CD4-positive, CD25-positive, alpha-beta regulatory T cell (primary cell): ENCODE measurements around the gene TTC28. TPM values are rescaled to one million over a fixed set of nuclear protein-coding genes. Genes with fewer than 3 reads are reported as not detected.

Source experiments
- ATAC-seq, 2 donors: fragments of 150-1000 bp; cut with Tn5 transposase; one replicate each; pipeline ENCODE4 v1.10.0; 2021; ENCODE audit warnings: low read depth in 2 of 2, moderate number of reproducible peaks in 2 of 2, moderate library complexity in 1 of 2
- DNase-seq, 3 donors: peaks; one replicate each; pipeline versions ENCODE4 v3.0.0 to v3.0.0-alpha.2; 2012 to 2022; ENCODE audit warnings: mixed read lengths in 1 of 3
- H3K27ac ChIP-seq: one replicate; pipeline ENCODE4 v1.7.0; 2013; ENCODE audit warnings: mild to moderate bottlenecking, low read length; ENCODE audit not compliant: insufficient read depth, poor library complexity, severe bottlenecking
- H3K27me3 ChIP-seq: one replicate; pipeline ENCODE4 v1.7.0; 2013; ENCODE audit warnings: low read length; ENCODE audit not compliant: control insufficient read depth, insufficient read depth
- H3K36me3 ChIP-seq: one replicate; pipeline ENCODE4 v1.7.0; 2013; ENCODE audit warnings: mild to moderate bottlenecking, low read length, moderate library complexity; ENCODE audit not compliant: control insufficient read depth, insufficient read depth
- H3K4me1 ChIP-seq: 2 replicates; pipeline ENCODE4 v1.7.0; 2013; ENCODE audit warnings: mild to moderate bottlenecking, low read length; ENCODE audit not compliant: insufficient read depth, control insufficient read depth, poor library complexity, severe bottlenecking
- H3K4me3 ChIP-seq: one replicate; pipeline ENCODE4 v1.7.0; 2013; ENCODE audit warnings: low read depth, mild to moderate bottlenecking, low read length, moderate library complexity
- H3K9me3 ChIP-seq, 2 experiments: 1 replicate in 1 of 2; 2 replicates in 1 of 2; pipeline ENCODE4 v1.7.0; 2013; ENCODE audit warnings: low read length in 2 of 2, mild to moderate bottlenecking in 1 of 2, moderate library complexity in 1 of 2; ENCODE audit not compliant: control insufficient read depth in 2 of 2
- H3K27ac Mint-ChIP-seq, 3 donors: one replicate each; pipeline ENCODE4 v1.8.0; 2020 to 2022; ENCODE audit warnings: mild to moderate bottlenecking in 3 of 3, mixed read lengths in 3 of 3, moderate library complexity in 2 of 3
- H3K27me3 Mint-ChIP-seq: one replicate; pipeline ENCODE4 v1.8.0; 2022; ENCODE audit warnings: mild to moderate bottlenecking, mixed read lengths
- H3K36me3 Mint-ChIP-seq: one replicate; pipeline ENCODE4 v1.8.0; 2020; ENCODE audit warnings: mixed read lengths
- H3K4me1 Mint-ChIP-seq, 4 donors: one replicate each; pipeline ENCODE4 v1.8.0; 2020 to 2022; ENCODE audit warnings: mixed read lengths in 4 of 4, mild to moderate bottlenecking in 1 of 4
- H3K4me3 Mint-ChIP-seq, 4 donors: one replicate each; pipeline ENCODE4 v1.8.0; 2020 to 2022; ENCODE audit warnings: mild to moderate bottlenecking in 4 of 4, mixed read lengths in 4 of 4, moderate library complexity in 3 of 4
- H3K9me3 Mint-ChIP-seq, 7 donors: one replicate each; pipeline ENCODE4 v1.8.0; 2020 to 2022; ENCODE audit warnings: mixed read lengths in 7 of 7, mild to moderate bottlenecking in 3 of 7, moderate library complexity in 2 of 7
- polyA plus RNA-seq, 4 donors: library from polyadenylated mRNA; unstranded; fragments of 300-500 nt; fragmentation: Illumina TruSeq; gene quantifications; one replicate each; pipeline ENCODE4 v1.2.3, GENCODE V29; 2021
- total RNA-seq: library from RNA; stranded (reverse); gene quantifications from one replicate; pipeline ENCODE4 v1.2.3, GENCODE V29; 2022

The TTC28 gene
- total and polyA plus RNA-seq, 5 donors from 2014 or later: 0.02 to 2.7 (median 0.28) TPM; not detected in 1

DNA sequence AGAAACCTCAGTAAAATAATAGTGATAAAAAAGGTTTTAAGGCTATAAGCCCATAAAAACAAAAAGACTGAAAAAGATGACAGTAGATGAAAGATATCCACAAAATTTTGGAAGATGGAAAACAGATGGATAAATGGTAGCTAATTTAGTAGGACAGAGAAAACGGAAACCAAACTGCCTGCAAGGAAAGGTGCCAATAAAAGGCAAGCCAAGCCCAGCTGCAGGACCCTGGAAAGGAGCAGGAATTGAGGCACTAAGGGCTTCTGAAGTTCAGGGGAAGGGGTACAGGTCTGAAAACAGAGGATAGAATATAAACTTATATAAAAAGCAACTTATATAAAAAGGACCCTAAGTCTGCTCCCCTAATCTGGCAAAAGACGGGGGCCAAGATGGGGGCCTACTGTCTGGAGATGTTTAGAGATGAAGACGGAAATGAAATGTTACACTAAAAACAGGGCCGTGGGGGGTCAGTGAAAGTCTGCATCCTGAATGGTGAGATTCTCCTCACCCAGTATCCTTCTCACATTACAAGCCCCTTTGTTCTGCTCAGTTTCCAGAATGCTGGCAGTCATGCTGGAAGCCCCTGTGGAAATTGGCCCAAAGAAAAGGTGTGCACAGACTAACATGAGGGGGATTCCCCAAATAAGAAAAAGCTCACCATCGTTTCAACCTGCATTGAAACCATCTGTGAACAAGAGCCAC, 491.3 kb downstream of the TTC28 start:
- H3K9me3 ChIP-seq: no peaks in the 10 kb centered on the region
- H3K4me3 ChIP-seq: no peak overlapping the region
- DNase-seq (no peak), ATAC-seq (no peak)
- H3K36me3 Mint-ChIP-seq: no peaks in the 10 kb centered on the region
- H3K36me3 ChIP-seq: no peaks in the 10 kb centered on the region
- peaks cover 16% of the 10 kb centered on the region for H3K27me3 Mint-ChIP-seq
- no peak overlapping the region for H3K27ac ChIP-seq
- peaks cover 7% of the 10 kb centered on the region for H3K27me3 ChIP-seq
- peaks cover 0 to 5% (median 0%) of the 10 kb centered on the region in 7 donors for H3K9me3 Mint-ChIP-seq
- H3K4me1 Mint-ChIP-seq: no peaks in the 10 kb centered on the region
- no peaks in the 10 kb centered on the region for H3K4me1 ChIP-seq
- no peak overlapping the region for H3K4me3 Mint-ChIP-seq
- H3K27ac Mint-ChIP-seq: no peak overlapping the region

DNA sequence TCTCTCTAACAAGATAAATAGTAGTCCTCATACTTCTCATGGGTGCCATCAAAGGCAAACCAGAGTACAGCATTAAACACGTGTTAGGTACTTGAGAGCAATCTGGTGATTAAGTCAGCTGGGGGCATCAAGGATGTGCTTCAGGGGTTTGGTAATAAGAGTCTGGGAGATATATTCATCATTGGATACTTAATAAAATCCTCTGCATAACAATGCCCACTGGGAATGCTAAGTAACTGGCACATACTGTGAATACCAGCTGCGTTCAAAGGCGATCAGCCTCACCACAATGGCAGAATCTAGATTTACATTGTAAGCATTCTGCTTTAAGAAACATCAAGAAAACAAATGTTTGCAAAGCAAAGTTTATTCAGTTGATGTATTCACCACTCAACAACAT, 492.0 kb downstream of the TTC28 start:
- Mint-ChIP-seq H3K27me3 (peaks cover 13% of the 10 kb centered on the region), H3K4me1 (no peaks in the 10 kb centered on the region), H3K4me3 (no peak overlapping the region), H3K27ac (no peak overlapping the region), H3K9me3 (peaks cover 0 to 5% (median 0%) of the 10 kb centered on the region in 7 donors), H3K36me3 (no peaks in the 10 kb centered on the region)
- Histone ChIP-seq H3K27me3 (peaks cover 7% of the 10 kb centered on the region), H3K36me3 (no peaks in the 10 kb centered on the region), H3K4me1 (no peaks in the 10 kb centered on the region), H3K4me3 (no peak overlapping the region), H3K9me3 (no peaks in the 10 kb centered on the region), H3K27ac (no peak overlapping the region)
- no peak for DNase-seq
- ATAC-seq: no peak

DNA sequence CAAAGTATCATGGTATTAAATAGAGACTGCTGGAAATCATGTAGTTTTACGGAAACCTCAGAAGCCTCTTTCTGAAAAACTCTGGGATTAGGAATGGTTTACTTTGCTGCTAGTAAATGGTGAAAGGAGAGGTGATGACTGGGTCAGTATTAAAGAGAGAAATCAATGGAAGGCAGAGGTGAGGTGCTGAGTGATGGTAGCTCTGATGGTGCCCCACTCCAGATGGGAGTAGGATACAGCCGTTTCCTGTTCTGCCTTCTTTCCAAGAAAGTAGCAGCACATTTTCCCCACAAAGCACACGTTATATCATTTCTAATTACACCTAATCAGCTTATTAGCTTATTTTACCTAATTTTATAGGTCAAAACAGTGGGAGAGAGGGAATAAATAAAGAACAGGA, 493.0 kb downstream of the TTC28 start:
- H3K27ac Mint-ChIP-seq: peak overlapping the region in 1 of 3 donors; percentile 35

DNA sequence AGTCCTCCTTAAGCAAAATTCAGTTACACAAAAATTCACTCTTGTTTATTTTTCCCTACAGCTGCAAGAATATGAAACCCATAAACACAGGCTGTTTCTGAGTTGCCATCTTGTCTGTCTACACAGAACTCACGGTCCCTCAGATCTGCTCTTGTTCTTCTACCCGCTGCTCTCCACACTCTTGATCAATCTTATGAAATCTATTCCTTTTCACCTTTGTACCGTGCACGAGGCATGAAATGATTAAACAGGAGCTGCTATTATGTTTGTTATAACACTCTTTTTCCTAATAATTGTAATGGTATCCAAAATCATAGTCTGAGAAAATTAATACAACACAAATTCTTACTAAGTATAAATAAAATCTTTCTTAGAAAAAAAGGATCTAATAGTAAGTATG, 494.5 kb downstream of the TTC28 start:
- Histone ChIP-seq H3K9me3 (no peaks in the 10 kb centered on the region), H3K36me3 (no peaks in the 10 kb centered on the region), H3K27me3 (peaks cover 7% of the 10 kb centered on the region), H3K4me1 (no peaks in the 10 kb centered on the region), H3K27ac (no peak overlapping the region), H3K4me3 (no peak overlapping the region)
- no peak overlapping the region for H3K27ac Mint-ChIP-seq
- no peaks in the 10 kb centered on the region for H3K36me3 Mint-ChIP-seq
- DNase-seq (no peak), ATAC-seq (no peak)
- H3K9me3 Mint-ChIP-seq: peaks cover 0 to 2% (median 0%) of the 10 kb centered on the region in 7 donors
- H3K4me3 Mint-ChIP-seq: no peak overlapping the region
- no peaks in the 10 kb centered on the region for H3K4me1 Mint-ChIP-seq
- peaks cover 12% of the 10 kb centered on the region for H3K27me3 Mint-ChIP-seq

More for the DNA sequence above, 493.0 kb downstream of the TTC28 start:
- Histone ChIP-seq H3K4me3 (no peak overlapping the region), H3K27me3 (peaks cover 7% of the 10 kb centered on the region), H3K27ac (no peak overlapping the region), H3K9me3 (no peaks in the 10 kb centered on the region), H3K36me3 (no peaks in the 10 kb centered on the region), H3K4me1 (no peaks in the 10 kb centered on the region)
- Mint-ChIP-seq H3K4me1 (no peaks in the 10 kb centered on the region), H3K36me3 (no peaks in the 10 kb centered on the region), H3K27me3 (peaks cover 19% of the 10 kb centered on the region), H3K4me3 (no peak overlapping the region), H3K9me3 (peaks cover 0 to 5% (median 0%) of the 10 kb centered on the region in 7 donors)
- DNase-seq: no peak
- ATAC-seq: no peak

DNA sequence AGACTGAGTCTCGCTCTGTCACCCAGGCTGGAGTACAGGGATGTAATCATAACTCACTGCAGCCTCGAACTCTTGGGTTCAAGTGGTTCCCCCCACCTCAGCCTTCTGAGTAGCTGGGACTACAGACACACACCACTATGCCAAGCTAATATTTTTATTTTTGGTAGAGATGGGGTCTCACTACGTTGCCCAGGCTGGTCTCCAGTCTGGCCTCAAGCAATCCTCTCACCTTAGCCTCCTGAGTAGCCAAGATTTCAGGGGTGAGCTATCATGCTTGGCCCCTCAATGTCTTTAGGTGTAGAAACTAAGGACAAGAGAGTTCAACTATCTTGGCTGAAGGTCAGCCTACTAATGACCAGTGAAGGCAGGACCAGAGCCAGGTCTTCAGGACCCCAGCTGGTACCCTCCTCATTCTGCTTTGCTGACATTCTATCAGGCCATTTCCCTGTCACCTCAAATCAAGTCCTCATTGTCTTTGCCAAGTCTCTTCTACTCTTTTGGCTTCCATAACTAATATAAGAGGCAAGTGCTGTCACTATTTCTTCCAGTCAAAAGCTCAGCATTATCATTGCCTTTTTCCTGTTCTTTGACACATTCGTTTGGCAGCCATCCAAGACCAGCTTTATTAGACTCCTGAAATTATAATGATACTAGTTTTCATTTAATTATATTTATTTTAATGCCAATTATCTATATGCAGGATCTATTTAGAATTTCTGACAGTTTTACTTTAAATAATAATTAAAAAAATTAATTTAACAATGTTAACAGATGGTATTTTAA, 496.4 kb downstream of the TTC28 start:
- Histone ChIP-seq H3K4me1 (no peaks in the 10 kb centered on the region), H3K36me3 (no peaks in the 10 kb centered on the region), H3K27me3 (peaks cover 7% of the 10 kb centered on the region), H3K4me3 (no peak overlapping the region), H3K9me3 (no peaks in the 10 kb centered on the region), H3K27ac (no peak overlapping the region)
- no peak for ATAC-seq
- Mint-ChIP-seq H3K9me3 (peaks cover 0 to 2% (median 0%) of the 10 kb centered on the region in 7 donors), H3K27me3 (peaks cover 11% of the 10 kb centered on the region), H3K4me1 (no peaks in the 10 kb centered on the region), H3K27ac (no peak overlapping the region), H3K36me3 (no peaks in the 10 kb centered on the region), H3K4me3 (no peak overlapping the region)
- no peak for DNase-seq

DNA sequence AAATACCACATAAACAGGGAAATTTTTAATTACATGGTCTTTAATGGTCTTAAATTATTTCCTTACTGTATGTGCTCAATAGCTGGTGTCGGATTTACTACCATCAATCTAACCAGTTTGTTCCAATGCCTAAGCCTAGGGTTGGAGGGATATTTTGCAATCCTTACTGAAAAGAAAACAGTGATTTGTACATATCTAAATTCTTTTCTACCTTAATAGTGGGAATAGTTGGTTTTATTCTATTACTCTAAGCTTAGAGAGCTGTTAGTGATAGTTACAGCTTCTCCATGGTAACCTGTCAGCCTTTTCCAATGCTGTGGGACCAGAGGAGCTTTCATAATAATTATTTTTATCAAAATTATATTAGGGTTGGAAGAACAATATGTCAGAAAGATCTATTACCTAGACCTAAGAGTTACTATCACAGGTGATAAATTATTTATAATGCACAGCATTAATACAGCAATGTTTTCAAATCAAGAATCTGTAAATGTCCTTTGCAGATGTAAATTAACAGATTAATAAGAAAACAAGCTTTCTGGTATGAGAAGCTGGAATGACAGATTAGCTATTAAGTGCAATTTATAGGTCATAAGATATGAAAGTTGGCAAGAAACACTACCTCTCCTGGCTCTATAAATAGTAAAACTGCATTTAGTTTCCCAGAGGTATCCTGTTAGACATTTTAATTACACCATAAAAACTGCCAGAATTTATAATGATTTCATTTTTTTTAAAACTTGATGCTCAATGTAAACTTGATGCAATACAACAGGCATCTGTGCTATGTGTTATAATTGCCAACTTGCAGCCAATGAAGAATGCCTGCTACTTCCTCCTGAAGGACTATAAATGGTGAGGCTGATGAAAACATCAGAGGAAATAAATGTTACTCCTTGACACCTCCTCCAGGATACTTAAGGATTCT, 498.6 kb downstream of the TTC28 start:
- DNase-seq (no peak), ATAC-seq (no peak)
- Mint-ChIP-seq H3K4me1 (no peaks in the 10 kb centered on the region), H3K27ac (no peak overlapping the region), H3K36me3 (no peaks in the 10 kb centered on the region), H3K4me3 (no peak overlapping the region), H3K27me3 (peaks cover 11% of the 10 kb centered on the region), H3K9me3 (peaks cover 0 to 3% (median 0%) of the 10 kb centered on the region in 7 donors)
- no peaks in the 10 kb centered on the region for H3K4me1 ChIP-seq
- no peaks in the 10 kb centered on the region for H3K36me3 ChIP-seq
- no peak overlapping the region for H3K27ac ChIP-seq
- H3K27me3 ChIP-seq: peaks cover 3% of the 10 kb centered on the region
- no peaks in the 10 kb centered on the region for H3K9me3 ChIP-seq
- H3K4me3 ChIP-seq: no peak overlapping the region

DNA sequence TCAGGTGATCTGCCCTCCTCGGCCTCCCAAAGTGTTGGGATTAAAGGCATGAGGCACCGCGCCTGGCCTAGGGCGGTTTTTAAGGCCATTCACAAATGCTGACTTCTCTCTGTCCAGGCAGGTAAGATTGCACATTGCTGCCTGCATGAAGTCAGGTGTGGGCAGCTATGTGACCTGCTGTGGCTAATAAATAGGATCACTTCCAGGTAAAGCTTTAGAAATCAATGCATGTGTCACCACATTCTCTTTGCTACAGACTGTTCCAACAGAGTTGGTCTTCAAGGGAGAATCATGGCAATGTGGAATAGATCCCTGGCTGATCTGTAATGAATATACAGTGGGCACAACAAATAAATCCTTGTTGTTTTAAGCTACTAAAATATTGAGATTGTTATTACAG, 500.2 kb downstream of the TTC28 start:
- Mint-ChIP-seq H3K27ac (no peak overlapping the region), H3K36me3 (no peaks in the 10 kb centered on the region), H3K9me3 (peaks cover 0 to 4% (median 0%) of the 10 kb centered on the region in 7 donors), H3K4me1 (no peaks in the 10 kb centered on the region), H3K4me3 (no peak overlapping the region), H3K27me3 (peaks cover 11% of the 10 kb centered on the region)
- ATAC-seq (no peak), DNase-seq (no peak)
- no peaks in the 10 kb centered on the region for H3K4me1 ChIP-seq
- H3K9me3 ChIP-seq: no peaks in the 10 kb centered on the region
- no peaks in the 10 kb centered on the region for H3K27me3 ChIP-seq
- H3K36me3 ChIP-seq: no peaks in the 10 kb centered on the region
- no peak overlapping the region for H3K27ac ChIP-seq
- no peak overlapping the region for H3K4me3 ChIP-seq
